ENCODE measurements around the gene FANCC.

GRCh38 chr9:95079461-95079860, 238.0 kb downstream of the FANCC start:
- TF ChIP-seq, protein P1, sequence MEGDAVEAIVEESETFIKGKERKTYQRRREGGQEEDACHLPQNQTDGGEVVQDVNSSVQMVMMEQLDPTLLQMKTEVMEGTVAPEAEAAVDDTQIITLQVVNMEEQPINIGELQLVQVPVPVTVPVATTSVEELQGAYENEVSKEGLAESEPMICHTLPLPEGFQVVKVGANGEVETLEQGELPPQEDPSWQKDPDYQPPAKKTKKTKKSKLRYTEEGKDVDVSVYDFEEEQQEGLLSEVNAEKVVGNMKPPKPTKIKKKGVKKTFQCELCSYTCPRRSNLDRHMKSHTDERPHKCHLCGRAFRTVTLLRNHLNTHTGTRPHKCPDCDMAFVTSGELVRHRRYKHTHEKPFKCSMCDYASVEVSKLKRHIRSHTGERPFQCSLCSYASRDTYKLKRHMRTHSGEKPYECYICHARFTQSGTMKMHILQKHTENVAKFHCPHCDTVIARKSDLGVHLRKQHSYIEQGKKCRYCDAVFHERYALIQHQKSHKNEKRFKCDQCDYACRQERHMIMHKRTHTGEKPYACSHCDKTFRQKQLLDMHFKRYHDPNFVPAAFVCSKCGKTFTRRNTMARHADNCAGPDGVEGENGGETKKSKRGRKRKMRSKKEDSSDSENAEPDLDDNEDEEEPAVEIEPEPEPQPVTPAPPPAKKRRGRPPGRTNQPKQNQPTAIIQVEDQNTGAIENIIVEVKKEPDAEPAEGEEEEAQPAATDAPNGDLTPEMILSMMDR (IDR thresholded peaks at IDR 0.05; ENCODE audit: borderline replicate concordance, extremely low read depth, low read length, poor library complexity, severe bottlenecking) = no peak
- no peak for TF ChIP-seq EZH2 (IDR thresholded peaks at IDR 0.05; ENCODE audit: borderline replicate concordance, low read depth, low read length, severe bottlenecking)

All from DND-41 (cell line).